Measurements from ENCODE around the gene TTLL5.
A peak's percentile ranks its signal among the peaks of the same experiment; 100 is the strongest.

TTLL5 gene

DNA sequence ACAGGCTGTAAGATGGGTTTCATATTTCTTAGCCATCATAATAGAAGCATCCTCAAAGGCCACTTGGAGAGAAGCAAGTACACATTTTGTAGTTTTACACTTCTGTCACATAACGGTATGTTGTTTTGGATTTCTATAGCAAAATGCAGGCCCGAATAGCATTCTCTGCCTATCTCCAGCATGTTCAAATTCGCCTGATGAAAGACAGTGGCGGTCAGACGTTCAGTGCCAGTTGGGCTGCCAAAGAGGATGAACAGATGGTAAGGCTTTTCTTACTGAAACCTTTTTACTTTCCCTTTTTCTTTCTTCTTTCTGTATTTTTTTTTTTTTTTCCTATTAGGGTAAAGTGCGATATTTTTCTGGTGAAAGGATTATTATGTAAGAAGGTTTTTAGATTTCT is 110.5 kb downstream of the TTLL5 start:
- no peak overlapping the region for H3K4me3 ChIP-seq (ENCODE audit: low read length)
- TF ChIP-seq, protein P1, sequence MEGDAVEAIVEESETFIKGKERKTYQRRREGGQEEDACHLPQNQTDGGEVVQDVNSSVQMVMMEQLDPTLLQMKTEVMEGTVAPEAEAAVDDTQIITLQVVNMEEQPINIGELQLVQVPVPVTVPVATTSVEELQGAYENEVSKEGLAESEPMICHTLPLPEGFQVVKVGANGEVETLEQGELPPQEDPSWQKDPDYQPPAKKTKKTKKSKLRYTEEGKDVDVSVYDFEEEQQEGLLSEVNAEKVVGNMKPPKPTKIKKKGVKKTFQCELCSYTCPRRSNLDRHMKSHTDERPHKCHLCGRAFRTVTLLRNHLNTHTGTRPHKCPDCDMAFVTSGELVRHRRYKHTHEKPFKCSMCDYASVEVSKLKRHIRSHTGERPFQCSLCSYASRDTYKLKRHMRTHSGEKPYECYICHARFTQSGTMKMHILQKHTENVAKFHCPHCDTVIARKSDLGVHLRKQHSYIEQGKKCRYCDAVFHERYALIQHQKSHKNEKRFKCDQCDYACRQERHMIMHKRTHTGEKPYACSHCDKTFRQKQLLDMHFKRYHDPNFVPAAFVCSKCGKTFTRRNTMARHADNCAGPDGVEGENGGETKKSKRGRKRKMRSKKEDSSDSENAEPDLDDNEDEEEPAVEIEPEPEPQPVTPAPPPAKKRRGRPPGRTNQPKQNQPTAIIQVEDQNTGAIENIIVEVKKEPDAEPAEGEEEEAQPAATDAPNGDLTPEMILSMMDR (IDR thresholded peaks at IDR 0.05; ENCODE audit: insufficient read depth, low read depth, low read length, missing control alignments): no peak
- no peak for DNase-seq (ENCODE audit: low read depth)

DNA sequence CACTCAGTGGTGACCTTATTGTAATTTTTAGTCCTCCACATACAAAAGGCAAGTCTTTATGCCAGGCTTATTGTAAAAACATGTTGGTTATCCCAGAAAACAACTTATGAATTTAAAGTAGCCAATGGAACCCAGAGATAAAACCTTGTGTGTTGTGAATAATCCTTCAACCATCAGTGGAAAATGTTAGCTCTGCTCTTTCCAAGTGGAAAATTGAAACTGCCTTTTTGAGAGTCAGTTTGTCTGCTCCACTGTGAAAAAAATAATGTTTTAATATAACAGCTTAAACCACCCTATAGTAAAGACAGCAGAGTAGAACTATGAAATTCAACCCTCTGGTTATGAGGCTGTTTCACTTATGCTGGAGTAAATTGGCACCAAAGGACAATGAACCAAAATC is 112.0 kb downstream of the TTLL5 start:
- no peak for DNase-seq (ENCODE audit: low read depth)
- no peak overlapping the region for H3K4me3 ChIP-seq (ENCODE audit: low read length)
- TF ChIP-seq, protein P1 (IDR thresholded peaks at IDR 0.05; ENCODE audit: insufficient read depth, low read depth, low read length, missing control alignments): no peak

DNA sequence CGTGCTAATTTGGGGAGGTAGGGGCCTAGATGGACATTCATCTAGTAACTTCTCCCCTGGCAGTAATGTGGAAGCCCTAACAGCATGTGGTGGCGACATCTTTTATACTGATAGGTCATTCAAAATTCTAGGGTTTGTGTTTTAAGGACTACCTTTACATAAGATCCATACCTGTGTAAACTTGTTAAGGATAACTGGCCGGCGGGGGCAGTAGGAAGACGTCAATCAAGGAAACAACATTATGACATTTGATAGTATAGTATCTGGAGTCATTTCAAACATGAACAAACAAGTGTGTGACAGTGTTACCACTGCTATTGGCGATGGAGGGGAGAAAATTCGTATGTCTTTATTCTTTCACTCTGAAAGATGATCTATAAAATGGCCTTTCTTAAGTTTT is 120.0 kb downstream of the TTLL5 start:
- peak; percentile 71 for DNase-seq (ENCODE audit: low read depth)
- TF ChIP-seq, protein P1 (IDR thresholded peaks at IDR 0.05; ENCODE audit: insufficient read depth, low read depth, low read length, missing control alignments): no peak
- H3K4me3 ChIP-seq (ENCODE audit: low read length): no peak overlapping the region

DNA sequence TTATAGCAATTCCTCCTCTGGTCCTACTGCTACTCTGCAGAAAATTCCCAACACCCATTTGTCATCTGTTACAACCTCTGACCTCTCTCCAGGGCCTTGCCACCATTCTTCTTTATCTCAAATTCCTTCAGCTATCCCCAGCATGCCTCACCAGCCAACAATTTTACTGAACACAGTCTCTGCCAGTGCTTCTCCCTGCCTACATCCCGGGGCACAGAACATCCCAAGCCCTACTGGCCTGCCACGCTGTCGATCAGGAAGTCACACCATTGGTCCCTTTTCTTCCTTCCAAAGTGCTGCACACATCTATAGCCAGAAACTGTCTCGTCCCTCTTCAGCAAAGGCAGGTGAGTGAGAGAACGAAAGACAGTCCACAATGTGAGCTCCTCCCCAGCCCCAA is 122.1 kb downstream of the TTLL5 start:
- no peak overlapping the region for H3K4me3 ChIP-seq (ENCODE audit: low read length)
- TF ChIP-seq, protein P1 (IDR thresholded peaks at IDR 0.05; ENCODE audit: insufficient read depth, low read depth, low read length, missing control alignments): no peak
- no peak for DNase-seq (ENCODE audit: low read depth)

DNA sequence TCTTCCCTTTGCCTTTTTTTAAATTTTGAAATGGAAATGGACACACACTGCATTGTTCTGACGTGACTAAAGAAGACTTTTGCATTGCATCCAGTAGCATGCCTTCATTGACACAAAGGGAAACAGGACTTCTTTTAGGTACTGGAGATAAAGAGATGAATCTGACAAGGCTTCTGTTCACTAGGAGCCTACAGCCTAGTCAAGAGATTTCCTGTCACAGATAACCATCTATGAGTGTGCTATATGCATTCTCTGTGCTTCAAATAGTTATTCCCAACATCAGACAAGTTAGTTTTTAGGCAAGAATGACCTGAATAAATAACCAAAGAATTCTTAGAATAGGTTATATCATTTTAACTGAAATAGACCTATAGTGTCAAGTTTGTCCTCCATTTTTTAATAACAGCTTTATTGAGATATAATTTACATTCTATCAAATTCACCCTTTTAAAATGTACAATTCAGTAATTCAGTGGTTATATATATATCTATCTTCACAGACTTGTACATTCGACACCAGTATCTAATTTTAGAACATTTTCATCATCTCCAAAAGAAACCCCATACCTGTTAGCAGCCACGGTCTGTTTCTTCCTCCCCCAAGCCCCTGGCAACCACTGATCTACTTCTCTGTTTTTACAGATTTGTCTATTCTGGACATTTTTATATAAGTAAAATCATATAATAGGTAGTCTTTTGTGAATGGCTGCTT is 122.7 kb downstream of the TTLL5 start:
- no peak for DNase-seq (ENCODE audit: low read depth)
- H3K4me3 ChIP-seq (ENCODE audit: low read length): no peak overlapping the region
- TF ChIP-seq, protein P1 (IDR thresholded peaks at IDR 0.05; ENCODE audit: insufficient read depth, low read depth, low read length, missing control alignments): no peak

DNA sequence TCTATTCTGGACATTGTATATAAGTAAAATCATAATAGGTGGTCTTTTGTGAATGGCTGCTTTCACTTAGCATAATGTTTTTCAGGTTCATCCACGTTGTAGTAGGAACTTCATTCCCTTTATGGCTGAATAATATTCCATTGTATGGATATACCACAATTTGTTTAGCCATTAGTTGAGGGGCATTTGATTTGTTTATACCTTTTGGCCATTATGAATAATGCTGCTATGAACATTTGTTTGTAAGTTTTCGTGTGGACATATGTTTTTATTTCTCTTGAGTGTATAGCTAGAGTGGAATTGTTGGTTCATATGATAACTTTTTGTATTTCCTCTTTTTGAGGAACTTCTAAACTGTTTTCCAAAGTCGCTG is 123.3 kb downstream of the TTLL5 start:
- no peak overlapping the region for H3K4me3 ChIP-seq (ENCODE audit: low read length)
- TF ChIP-seq, protein P1 (IDR thresholded peaks at IDR 0.05; ENCODE audit: insufficient read depth, low read depth, low read length, missing control alignments): no peak
- DNase-seq (ENCODE audit: low read depth): no peak

DNA sequence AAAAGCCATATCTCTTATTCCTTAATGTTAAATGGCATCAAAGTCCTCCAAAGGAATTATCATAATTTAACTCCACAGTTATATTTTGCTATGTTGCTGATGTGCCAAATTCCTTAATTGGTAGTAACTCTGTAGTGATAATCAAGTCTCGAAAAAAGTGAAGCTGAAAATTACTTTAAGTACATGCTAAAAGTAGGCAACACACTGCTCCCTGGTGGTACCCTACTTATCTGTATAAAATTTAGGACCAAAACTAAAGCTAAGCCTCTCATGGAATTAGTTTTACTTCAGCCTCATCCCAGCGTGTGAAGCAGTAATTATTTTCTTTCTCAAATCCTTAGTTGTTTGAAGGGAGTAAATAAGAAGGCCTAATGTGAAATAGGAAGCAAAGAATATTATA is 132.8 kb downstream of the TTLL5 start:
- no peak overlapping the region for H3K4me3 ChIP-seq (ENCODE audit: low read length)
- DNase-seq (ENCODE audit: low read depth): no peak
- TF ChIP-seq, protein P1 (IDR thresholded peaks at IDR 0.05; ENCODE audit: insufficient read depth, low read depth, low read length, missing control alignments): no peak
